IPS-15b (cell line): ENCODE data around the gene SEMG2.

Experiments used
- H3K27me3 ChIP-seq: one replicate; pipeline ENCODE4 v1.6.1; 2013; ENCODE audit warnings: low read length; ENCODE audit not compliant: control insufficient read depth, insufficient read depth
- H3K36me3 ChIP-seq: one replicate; pipeline ENCODE4 v1.6.1; 2013; ENCODE audit warnings: low read length; ENCODE audit not compliant: control insufficient read depth, insufficient read depth
- H3K4me1 ChIP-seq: one replicate; pipeline ENCODE4 v1.6.1; 2013; ENCODE audit warnings: mild to moderate bottlenecking, low read length; ENCODE audit not compliant: control insufficient read depth, insufficient read depth
- H3K4me3 ChIP-seq: one replicate; pipeline ENCODE4 v1.5.1; 2013; ENCODE audit warnings: low read depth, low read length
- H3K9ac ChIP-seq: one replicate; pipeline ENCODE4 v1.6.1; 2013; ENCODE audit warnings: low read depth, mild to moderate bottlenecking, low read length
- H3K9me3 ChIP-seq: one replicate; pipeline ENCODE4 v1.6.1; 2013; ENCODE audit warnings: mild to moderate bottlenecking, low read length; ENCODE audit not compliant: control insufficient read depth, insufficient read depth

SEMG2 gene

GRCh38 chr20:45238139-45238538 lies 17.0 kb downstream of the SEMG2 start:
- Histone ChIP-seq H3K4me1 (no peaks in the 10 kb centered on the region), H3K4me3 (no peak overlapping the region), H3K27me3 (no peaks in the 10 kb centered on the region), H3K36me3 (no peaks in the 10 kb centered on the region), H3K9ac (no peak overlapping the region), H3K9me3 (no peaks in the 10 kb centered on the region)

DNA sequence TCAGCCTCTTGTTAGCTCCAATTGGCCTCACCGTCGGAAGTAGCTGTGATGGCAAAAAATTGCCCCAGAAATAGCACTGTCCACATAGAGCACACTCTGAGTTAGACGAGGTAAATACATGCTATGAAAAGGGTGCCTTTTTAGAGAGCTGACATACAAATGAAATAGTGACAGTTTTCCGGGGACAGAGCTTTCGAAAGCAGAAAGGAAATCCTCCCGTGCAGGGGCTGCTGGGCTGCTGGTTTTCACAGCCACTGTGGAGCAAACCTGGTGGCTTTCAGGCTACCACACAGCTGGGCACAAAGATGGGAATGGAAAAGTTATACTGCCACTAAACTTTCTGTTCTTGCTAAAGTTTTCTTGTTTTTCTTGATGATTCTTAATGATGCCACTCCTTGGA lies 24.9 kb downstream of the SEMG2 start:
- H3K9ac ChIP-seq, result no peak overlapping the region
- no peaks in the 10 kb centered on the region for H3K4me1 ChIP-seq
- H3K9me3 ChIP-seq, result no peaks in the 10 kb centered on the region
- H3K4me3 ChIP-seq, result no peak overlapping the region
- H3K36me3 ChIP-seq, result no peaks in the 10 kb centered on the region
- H3K27me3 ChIP-seq, result no peaks in the 10 kb centered on the region

DNA sequence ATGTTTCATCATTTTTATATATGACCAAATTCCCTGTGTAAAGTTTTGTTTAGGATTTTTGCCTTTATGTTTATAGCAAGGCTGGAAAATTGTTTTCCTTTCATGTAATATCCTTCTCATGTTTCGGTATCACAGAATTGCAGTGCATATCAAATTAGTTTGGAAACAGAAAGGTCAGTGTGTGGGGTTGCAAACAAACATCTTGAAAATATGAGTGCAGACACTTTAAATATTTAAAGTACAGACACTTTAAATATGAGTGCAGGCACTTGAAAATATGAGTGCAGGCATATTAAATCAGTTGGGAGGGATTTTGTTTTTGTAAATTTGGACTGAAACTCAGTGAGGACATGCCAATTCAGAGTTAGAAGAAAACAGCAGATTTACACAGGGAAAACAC lies 26.7 kb downstream of the SEMG2 start:
- no peaks in the 10 kb centered on the region for H3K36me3 ChIP-seq
- H3K4me1 ChIP-seq, result no peaks in the 10 kb centered on the region
- no peak overlapping the region for H3K9ac ChIP-seq
- H3K9me3 ChIP-seq, result no peaks in the 10 kb centered on the region
- no peaks in the 10 kb centered on the region for H3K27me3 ChIP-seq
- no peak overlapping the region for H3K4me3 ChIP-seq

DNA sequence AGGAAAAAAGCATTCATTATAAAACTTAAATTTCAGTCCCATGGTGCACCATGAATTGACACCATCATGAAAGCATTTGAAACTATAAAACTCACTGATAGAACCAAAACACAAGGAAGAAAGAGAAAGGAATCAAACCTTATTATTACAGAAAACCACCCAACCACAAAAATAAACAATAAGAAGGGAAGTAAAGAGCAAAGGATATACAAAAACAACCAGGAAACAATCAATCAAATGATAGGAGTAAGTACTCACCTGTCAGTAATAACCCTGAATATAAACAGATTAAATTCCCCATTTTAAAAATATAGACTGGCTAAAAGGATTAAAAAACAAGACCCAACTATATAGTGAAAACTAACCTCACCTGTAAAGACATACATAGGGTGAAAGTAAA lies 27.4 kb downstream of the SEMG2 start:
- Histone ChIP-seq H3K27me3 (no peaks in the 10 kb centered on the region), H3K36me3 (no peaks in the 10 kb centered on the region), H3K4me3 (no peak overlapping the region), H3K4me1 (no peaks in the 10 kb centered on the region), H3K9ac (no peak overlapping the region), H3K9me3 (no peaks in the 10 kb centered on the region)

DNA sequence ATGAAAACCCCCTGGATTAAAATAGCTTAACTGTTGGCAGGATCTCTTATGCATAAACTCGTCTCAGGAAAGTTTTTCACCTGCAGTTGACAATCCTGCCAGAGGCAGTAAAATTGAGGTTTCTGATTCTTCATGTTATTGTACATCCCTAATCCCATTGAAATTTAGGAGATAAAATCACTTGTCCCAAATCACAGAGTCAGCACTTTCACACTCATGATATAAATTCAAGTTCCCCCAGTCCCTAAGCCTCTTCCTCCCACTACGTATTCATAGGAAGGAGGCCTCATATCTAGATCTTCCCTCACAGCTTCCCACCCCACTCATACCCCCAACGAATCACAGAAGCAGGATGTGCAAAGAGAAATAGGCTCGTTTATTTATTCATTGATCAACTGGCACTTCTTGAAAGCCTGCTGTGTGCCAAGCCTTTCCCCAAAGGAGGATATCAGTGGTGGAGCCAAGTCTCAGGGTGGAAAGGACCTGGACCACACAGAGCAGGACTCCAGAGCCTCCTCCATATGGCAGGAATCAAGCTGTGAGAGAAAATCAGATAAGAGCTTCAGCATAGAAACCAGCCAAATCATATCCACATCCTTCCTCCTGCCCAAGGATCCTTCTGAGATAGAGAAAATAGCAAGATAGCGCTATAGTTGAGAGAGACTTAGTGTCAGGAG lies 30.8 kb downstream of the SEMG2 start:
- H3K9ac ChIP-seq, result no peak overlapping the region
- no peaks in the 10 kb centered on the region for H3K9me3 ChIP-seq
- H3K36me3 ChIP-seq, result no peaks in the 10 kb centered on the region
- no peak overlapping the region for H3K4me3 ChIP-seq
- no peaks in the 10 kb centered on the region for H3K4me1 ChIP-seq
- no peaks in the 10 kb centered on the region for H3K27me3 ChIP-seq

DNA sequence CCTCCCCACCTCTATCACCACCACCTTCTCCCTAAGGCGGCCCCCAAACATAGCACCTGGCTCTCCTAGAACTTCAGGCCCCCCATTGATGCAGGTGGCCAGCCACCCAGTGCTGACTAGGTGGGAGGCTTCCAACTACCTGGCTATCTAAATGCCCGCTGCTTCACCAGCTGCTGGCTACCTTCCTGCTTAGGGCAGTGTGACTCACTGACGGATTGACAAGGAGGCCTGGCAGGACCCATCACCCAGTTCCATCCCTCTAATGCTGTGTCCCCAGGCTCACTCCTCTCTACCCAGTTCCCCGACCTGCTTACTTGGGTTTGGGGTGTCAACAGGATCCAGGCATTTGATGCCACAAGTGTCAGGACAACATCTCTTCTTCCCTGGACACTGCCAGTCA lies 32.1 kb downstream of the SEMG2 start:
- H3K9me3 ChIP-seq, result no peaks in the 10 kb centered on the region
- no peaks in the 10 kb centered on the region for H3K36me3 ChIP-seq
- peaks cover 2% of the 10 kb centered on the region for H3K4me1 ChIP-seq
- no peaks in the 10 kb centered on the region for H3K27me3 ChIP-seq
- no peak overlapping the region for H3K9ac ChIP-seq
- no peak overlapping the region for H3K4me3 ChIP-seq

- no peaks in the 10 kb centered on the region for H3K27me3 ChIP-seq
- no peaks in the 10 kb centered on the region for H3K9me3 ChIP-seq
- no peak within 1 kb of the TSS for H3K9ac ChIP-seq
- H3K36me3 ChIP-seq, result no peaks in the 10 kb centered on the region
- H3K4me1 ChIP-seq, result peaks cover 7% of the 10 kb centered on the region
- no peak within 1 kb of the TSS for H3K4me3 ChIP-seq
These were observed 33.5 kb downstream of the SEMG2 start, which contains the start of gene SLPI for GRCh38 chr20:45254383-45255262. TSS of gene SLPI (minus strand) at chr20:45254564. CDS start at chr20:45254543, 21 bp downstream.

DNA sequence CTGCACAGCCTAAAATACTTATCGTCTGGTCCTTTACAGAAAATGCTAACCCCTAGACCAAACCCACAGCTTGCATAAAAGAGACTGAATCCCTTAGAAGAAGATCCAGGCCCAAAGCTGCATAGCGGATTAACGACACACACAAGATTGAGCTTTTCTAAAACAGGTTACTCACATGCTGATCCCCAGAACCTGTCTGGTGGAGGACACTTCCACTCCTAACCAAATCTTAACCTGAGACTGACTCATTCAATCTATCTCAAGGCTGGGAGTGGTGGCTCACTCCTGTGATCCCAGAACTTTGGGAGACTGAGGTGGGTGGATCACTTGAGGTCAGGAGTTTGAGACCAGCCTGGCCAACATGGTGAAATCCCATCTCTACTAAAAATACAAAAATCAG lies 36.0 kb downstream of the SEMG2 start:
- H3K4me3 ChIP-seq, result no peak overlapping the region
- H3K9me3 ChIP-seq, result no peaks in the 10 kb centered on the region
- H3K27me3 ChIP-seq, result no peaks in the 10 kb centered on the region
- H3K36me3 ChIP-seq, result no peaks in the 10 kb centered on the region
- peaks cover 7% of the 10 kb centered on the region for H3K4me1 ChIP-seq
- no peak overlapping the region for H3K9ac ChIP-seq

DNA sequence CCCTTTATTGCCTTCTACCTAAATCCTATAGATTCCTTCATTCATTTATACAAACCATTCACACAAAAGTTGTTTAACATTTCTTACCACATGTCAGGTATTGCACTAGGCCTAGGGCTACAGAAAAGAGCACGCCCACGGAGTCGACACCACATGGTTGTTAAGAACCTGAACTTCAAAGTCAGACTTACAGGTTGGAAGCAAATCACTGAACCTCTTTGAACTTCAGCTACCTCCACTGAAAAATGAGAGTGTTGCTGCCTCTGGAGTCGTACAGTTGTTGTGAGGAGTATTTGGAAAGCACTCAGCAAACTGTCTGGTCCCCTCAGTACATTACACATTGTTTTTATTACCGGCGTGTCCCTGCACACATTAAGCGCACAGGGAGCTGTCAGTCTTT lies 36.5 kb downstream of the SEMG2 start:
- Histone ChIP-seq H3K27me3 (no peaks in the 10 kb centered on the region), H3K36me3 (no peaks in the 10 kb centered on the region), H3K4me3 (no peak overlapping the region), H3K9ac (no peak overlapping the region), H3K9me3 (no peaks in the 10 kb centered on the region), H3K4me1 (peaks cover 7% of the 10 kb centered on the region)

DNA sequence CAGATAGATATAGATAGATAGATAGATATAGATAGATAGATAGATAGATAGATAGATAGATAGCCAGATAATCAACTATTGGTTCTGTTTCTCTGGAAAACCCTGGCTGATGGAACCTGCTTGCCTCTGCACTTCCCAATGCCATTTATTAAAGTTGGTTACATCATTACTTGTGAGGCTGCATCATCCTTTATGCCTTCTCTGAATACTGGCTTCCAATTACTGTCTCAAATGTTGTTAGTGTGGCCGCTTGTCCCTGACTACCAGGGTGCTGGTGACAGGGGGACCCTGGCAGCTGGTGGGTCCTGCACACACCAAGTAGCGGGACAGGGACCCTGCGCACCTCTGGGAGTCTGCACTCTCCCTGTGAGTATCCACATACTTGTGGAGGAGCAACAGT lies 37.1 kb downstream of the SEMG2 start:
- Histone ChIP-seq H3K36me3 (no peaks in the 10 kb centered on the region), H3K4me1 (peaks cover 7% of the 10 kb centered on the region), H3K4me3 (no peak overlapping the region), H3K9ac (no peak overlapping the region), H3K27me3 (no peaks in the 10 kb centered on the region), H3K9me3 (no peaks in the 10 kb centered on the region)

DNA sequence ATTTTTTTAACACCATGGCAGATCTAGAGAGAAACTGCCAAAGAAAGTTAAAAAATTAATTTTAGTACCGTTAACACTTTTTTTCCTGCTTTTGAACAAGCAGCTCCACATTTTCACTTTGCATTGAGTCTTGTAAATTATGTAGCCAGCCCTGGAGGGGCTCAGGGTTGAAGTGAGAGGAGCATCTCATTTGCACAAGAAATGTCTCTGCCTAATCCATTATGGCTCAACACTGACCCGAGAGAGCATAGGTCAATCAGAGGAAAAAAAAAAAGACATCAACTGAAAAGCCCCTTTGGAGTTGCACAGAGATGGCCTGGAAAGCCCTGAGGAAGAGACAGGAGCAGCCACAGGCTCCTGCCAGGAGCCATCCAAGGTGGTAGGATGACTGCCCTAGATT lies 37.5 kb downstream of the SEMG2 start:
- Histone ChIP-seq H3K4me3 (no peak overlapping the region), H3K4me1 (peaks cover 7% of the 10 kb centered on the region), H3K27me3 (no peaks in the 10 kb centered on the region), H3K9ac (no peak overlapping the region), H3K36me3 (no peaks in the 10 kb centered on the region), H3K9me3 (no peaks in the 10 kb centered on the region)
